Stimulated activated effector memory CD8-positive, alpha-beta T cell treated with anti-CD3 and anti-CD28 coated beads, Interleukin-12 subunit alpha, Interleukin-12 subunit beta, amount 100 ng/mL, for 72 hours (primary cell): ENCODE measurements around the gene CDCA5.
"Not testable (repeated sequence)": the region's sequence is repeated elsewhere in the genome, so short reads cannot be mapped to it uniquely, and the experiment has no call there.

Experiments
- ATAC-seq: fragments of 150-1000 bp; cut with Tn5 transposase; 2 replicates; pipeline ENCODE4 v1.10.0; 2021
- DNase-seq, 2 donors: peaks; one replicate each; pipeline ENCODE4 v3.0.0; 2021 to 2022; ENCODE audit warnings: low spot score in 2 of 2
- H3K27ac Mint-ChIP-seq: one replicate; pipeline ENCODE4 v1.8.0; 2022; ENCODE audit warnings: mild to moderate bottlenecking, mixed read lengths
- H3K36me3 Mint-ChIP-seq: one replicate; pipeline ENCODE4 v1.8.0; 2022; ENCODE audit warnings: mild to moderate bottlenecking, mixed read lengths
- H3K4me1 Mint-ChIP-seq: one replicate; pipeline ENCODE4 v1.8.0; 2022; ENCODE audit warnings: mixed read lengths
- H3K4me3 Mint-ChIP-seq: one replicate; pipeline ENCODE4 v1.8.0; 2022; ENCODE audit warnings: mild to moderate bottlenecking, mixed read lengths
- H3K9me3 Mint-ChIP-seq: one replicate; pipeline ENCODE4 v1.8.0; 2022; ENCODE audit warnings: mixed read lengths

CDCA5 gene

GRCh38 chr11:65124480-65125196 is 40.8 kb upstream of the CDCA5 start:
- H3K4me3 Mint-ChIP-seq, result peak overlapping the region; percentile 27
- H3K36me3 Mint-ChIP-seq, result peaks cover 90% of the 10 kb centered on the region
- no peaks in the 10 kb centered on the region for H3K9me3 Mint-ChIP-seq
- H3K27ac Mint-ChIP-seq, result peak overlapping the region; percentile 71
- DNase-seq, result no peak
- no peak for ATAC-seq
- peaks cover 33% of the 10 kb centered on the region for H3K4me1 Mint-ChIP-seq

DNA sequence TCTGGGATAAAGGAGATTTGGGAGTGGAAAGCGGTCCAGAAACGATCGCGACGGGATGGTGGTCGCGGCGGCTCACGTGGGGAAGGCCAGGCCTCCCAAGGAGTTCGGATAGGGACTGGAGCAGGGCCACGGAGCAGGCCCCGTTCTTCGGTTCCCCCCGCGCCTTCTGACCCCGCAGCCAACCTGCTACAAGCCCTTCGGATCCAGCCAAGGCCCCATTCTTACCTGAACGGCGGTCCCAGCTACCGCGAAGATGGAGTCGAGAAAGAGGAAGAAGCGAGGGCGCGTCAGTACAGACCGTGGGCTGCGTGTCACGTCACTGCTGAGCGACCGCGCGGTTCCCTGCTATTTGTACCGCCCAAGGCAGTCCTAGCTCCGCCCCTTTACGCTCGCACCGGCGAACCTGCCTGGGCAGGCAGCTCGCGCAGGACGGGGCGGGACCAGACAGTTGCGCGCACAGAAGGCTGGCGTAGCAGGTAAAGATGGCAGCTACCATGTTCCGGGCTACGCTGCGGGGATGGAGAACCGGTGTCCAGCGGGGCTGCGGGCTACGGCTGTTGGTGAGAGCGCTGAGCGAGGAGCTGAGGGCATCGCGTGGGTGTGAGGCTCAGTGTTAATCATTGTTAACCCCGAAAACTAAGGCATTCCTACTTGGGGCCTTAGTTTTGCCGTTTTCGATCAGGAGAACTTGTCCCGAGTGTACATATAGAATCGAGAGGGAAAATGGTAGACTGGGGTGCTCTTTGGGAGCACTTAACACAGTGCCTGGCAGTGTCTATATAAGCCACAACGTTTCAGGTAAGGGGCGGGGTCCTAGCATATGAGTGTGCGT is 38.2 kb upstream of the CDCA5 start, which contains the start of the genes FAU and MRPL49:
Gene FAU, minus strand, starts transcription at position 270 of the 832 bp plus-strand sequence. CDS start 321 bp downstream, outside the sequence.
Gene MRPL49, plus strand, starts transcription at position 457 of the 832 bp plus-strand sequence. Its CDS starts 26 bp downstream, at position 483.
- peaks cover 90% of the 10 kb centered on the region for H3K36me3 Mint-ChIP-seq
- DNase-seq (peak; percentile 96 to 98), ATAC-seq (peak; percentile 91)
- no peaks in the 10 kb centered on the region for H3K9me3 Mint-ChIP-seq
- H3K4me3 Mint-ChIP-seq, result peak within 1 kb of the TSS; percentile 99
- peak within 1 kb of the TSS; percentile 98 for H3K27ac Mint-ChIP-seq
- peaks cover 50% of the 10 kb centered on the region for H3K4me1 Mint-ChIP-seq

DNA sequence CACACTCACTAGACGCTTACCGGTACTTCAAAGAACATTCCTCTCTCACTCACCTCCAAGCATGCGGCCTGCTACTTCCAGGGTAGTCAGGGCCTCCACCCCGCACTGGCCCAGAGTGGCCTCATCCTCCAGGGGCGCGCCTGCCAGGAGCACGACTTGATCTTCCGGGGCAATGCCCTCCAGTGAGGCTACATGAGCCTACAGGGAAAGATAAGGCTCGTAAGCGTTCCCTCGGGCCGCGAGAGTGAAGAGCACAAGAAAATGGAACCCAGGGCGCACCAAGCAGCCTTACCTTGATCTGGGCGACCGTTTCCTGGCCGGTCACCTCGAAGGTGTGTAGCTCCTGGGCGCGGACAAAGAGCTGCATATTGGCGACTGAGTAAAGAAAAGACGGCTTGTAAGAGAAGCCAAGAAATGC is 37.6 kb upstream of the CDCA5 start:
- Mint-ChIP-seq H3K4me1 (peaks cover 50% of the 10 kb centered on the region), H3K36me3 (peaks cover 90% of the 10 kb centered on the region), H3K9me3 (no peaks in the 10 kb centered on the region), H3K27ac (peak overlapping the region; percentile 98), H3K4me3 (peak overlapping the region; percentile 99)
- ATAC-seq, result no peak
- DNase-seq, result peak in 1 of 2 donors; percentile 68

DNA sequence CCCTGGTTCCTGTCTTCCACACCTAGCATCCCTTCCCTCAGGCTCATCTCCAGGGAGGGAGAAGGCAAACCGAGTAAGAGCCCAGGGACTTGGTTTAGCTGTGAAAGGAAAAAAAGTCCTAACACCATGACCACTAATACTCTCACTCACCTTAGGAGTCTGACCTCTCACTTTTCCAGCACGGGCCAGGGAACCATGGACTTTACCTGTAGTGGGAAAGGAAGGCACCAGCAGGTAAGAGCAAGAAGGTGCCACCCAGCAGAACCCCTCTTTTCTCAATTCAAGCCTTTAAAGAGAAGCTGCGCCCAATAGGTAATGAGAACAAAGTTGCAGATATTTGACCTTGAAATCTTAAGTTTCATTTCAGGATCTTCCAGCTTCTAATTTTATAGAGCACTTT is 37.0 kb upstream of the CDCA5 start:
- peak overlapping the region; percentile 99 for H3K4me3 Mint-ChIP-seq
- H3K36me3 Mint-ChIP-seq, result peaks cover 90% of the 10 kb centered on the region
- ATAC-seq (no peak), DNase-seq (no peak)
- H3K27ac Mint-ChIP-seq, result peak overlapping the region; percentile 98
- no peaks in the 10 kb centered on the region for H3K9me3 Mint-ChIP-seq
- H3K4me1 Mint-ChIP-seq, result peaks cover 54% of the 10 kb centered on the region

GRCh38 chr11:65119670-65119995 is 35.8 kb upstream of the CDCA5 start:
- H3K4me1 Mint-ChIP-seq, result peaks cover 61% of the 10 kb centered on the region
- H3K27ac Mint-ChIP-seq, result peak overlapping the region; percentile 9
- DNase-seq (no peak), ATAC-seq (no peak)
- no peaks in the 10 kb centered on the region for H3K9me3 Mint-ChIP-seq
- no peak overlapping the region for H3K4me3 Mint-ChIP-seq
- peaks cover 81% of the 10 kb centered on the region for H3K36me3 Mint-ChIP-seq

DNA sequence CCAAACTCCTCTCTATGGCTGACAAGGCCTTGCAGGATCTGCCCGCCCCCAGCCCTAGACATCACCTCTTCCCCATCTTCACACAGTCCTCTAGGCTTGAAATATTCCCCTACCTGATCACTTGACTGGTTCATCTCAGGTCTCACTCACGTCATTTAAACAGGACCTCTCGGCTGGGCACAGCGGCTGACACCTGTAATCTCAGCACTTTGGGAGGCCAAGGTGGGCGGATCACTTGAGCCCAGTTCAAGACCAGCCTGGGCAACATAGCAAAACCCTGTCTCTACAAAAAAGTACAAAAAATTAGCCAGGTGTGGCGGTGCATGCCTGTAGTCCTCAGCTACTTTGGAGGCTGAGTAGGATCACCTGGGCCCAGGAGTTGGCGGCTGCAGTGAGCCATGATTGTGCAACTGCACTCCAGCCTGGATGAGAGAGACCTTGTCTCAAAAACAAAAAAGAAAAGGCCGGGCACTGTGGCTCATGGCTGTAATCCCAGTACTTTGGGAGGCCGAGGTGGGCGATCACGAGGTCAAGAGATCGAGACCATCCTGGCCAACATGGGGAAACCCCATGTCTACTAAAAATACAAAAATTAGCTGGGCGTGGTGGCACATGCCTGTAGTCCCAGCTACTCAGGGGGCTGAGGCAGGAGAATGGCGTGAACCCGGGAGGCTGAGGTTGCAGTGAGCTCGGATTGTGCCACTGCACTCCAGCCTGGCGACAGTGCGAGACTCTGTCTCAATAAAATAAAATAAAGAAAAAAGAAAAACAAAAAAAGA is 35.2 kb upstream of the CDCA5 start:
- Mint-ChIP-seq H3K27ac (peak overlapping the region; percentile 9), H3K4me1 (peaks cover 56% of the 10 kb centered on the region), H3K36me3 (peaks cover 81% of the 10 kb centered on the region)
- ATAC-seq, H3K4me3 Mint-ChIP-seq, DNase-seq, H3K9me3 Mint-ChIP-seq: not testable (repeated sequence)

GRCh38 chr11:65118097-65118837 is 34.4 kb upstream of the CDCA5 start:
- DNase-seq (no peak), ATAC-seq (no peak)
- peak overlapping the region; percentile 93 for H3K27ac Mint-ChIP-seq
- peaks cover 81% of the 10 kb centered on the region for H3K36me3 Mint-ChIP-seq
- H3K9me3 Mint-ChIP-seq, result no peaks in the 10 kb centered on the region
- peaks cover 58% of the 10 kb centered on the region for H3K4me1 Mint-ChIP-seq
- peak overlapping the region; percentile 80 for H3K4me3 Mint-ChIP-seq

DNA sequence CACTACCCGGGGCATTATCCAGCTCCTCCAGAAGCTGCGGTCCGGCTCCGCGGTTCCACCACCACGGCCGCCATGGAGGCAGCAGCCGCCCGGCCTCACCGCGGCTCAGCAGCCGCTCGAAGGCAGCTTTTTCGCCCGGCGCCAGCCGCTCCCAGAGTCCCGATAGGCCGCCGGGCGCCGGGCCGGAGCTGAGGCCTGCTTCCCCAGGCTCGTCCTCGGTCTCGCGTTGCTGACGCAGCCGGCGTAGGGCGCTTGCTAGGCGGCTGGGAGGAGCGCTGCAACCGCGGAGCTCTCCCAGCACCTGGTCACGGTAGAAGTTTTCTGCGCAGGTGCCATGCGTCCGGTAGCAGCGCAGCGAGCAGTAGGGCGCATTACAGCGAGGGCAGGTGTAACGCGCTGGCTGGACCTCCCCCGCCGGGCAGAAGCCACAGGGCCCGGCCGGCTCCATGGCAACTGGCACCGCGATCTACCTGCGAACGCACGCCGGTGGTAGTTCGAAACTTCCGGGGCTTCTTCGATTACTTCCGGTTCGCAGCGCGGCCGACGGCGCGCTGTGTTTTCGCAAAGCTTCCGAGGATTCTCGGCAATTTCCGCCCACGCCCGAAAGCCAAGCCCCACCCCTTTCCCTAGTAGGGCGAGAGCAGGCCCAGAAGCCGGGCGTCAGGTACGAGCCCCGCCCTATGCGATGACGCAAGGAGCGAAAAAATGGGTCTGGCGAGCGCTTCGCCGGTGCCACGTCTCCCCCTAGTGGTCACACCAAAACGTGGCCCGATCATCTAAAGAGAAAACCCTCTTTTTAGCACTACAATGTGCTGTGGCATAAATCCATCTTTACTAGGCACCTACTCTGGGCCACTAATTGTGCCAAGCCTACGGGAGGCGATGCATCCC is 33.6 kb upstream of the CDCA5 start, which contains the start of gene ZNHIT2:
Gene ZNHIT2, minus strand, starts transcription at position 496 of the 891 bp plus-strand sequence. Its CDS starts 48 bp downstream, at position 448.
- H3K9me3 Mint-ChIP-seq, result no peaks in the 10 kb centered on the region
- peaks cover 66% of the 10 kb centered on the region for H3K4me1 Mint-ChIP-seq
- H3K27ac Mint-ChIP-seq, result peak within 1 kb of the TSS; percentile 93
- DNase-seq (peak; percentile 99 to 100), ATAC-seq (peak; percentile 72)
- peaks cover 86% of the 10 kb centered on the region for H3K36me3 Mint-ChIP-seq
- H3K4me3 Mint-ChIP-seq, result peak within 1 kb of the TSS; percentile 80

- ATAC-seq, result peak; percentile 52
- H3K4me3 Mint-ChIP-seq, result peak overlapping the region; percentile 80
- peaks cover 65% of the 10 kb centered on the region for H3K4me1 Mint-ChIP-seq
- H3K27ac Mint-ChIP-seq, result peak overlapping the region; percentile 93
- H3K9me3 Mint-ChIP-seq, result no peaks in the 10 kb centered on the region
- peak; percentile 44 to 76 for DNase-seq
- peaks cover 84% of the 10 kb centered on the region for H3K36me3 Mint-ChIP-seq
Observed at GRCh38 chr11:65116370-65117205, 32.7 kb upstream of the CDCA5 start.

DNA sequence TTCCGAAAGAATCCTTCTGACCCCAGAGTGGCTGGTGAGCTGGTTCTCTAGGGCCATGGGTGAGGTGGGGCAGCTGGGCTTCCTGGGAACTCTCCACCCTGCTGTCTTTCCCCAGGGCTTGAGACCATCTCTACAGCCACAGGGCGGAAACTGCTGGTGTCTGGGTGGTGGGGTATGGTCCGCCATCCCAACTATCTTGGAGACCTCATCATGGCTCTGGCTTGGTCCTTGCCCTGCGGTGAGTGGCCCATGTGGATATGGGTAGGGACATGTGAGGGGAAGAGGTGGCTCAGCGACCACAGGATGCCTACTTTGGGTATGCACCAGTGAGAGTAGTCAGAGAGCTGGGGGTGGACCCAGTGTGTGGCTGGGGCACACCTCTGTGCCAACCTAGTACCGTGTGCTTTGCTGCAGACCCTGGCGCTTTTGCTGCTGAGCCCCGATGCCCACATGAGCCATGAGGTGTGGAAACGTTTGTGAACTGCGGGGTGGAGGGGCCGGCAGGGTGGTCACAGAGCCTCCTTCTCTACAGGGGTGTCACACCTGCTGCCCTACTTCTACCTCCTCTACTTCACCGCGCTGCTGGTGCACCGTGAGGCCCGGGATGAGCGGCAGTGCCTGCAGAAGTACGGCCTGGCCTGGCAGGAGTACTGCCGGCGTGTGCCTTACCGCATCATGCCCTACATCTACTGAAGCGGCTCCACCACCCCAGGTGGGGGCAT is 31.7 kb upstream of the CDCA5 start:
- peak overlapping the region; percentile 80 for H3K4me3 Mint-ChIP-seq
- H3K4me1 Mint-ChIP-seq, result peaks cover 65% of the 10 kb centered on the region
- H3K27ac Mint-ChIP-seq, result peak overlapping the region; percentile 67
- DNase-seq, result no peak
- peaks cover 84% of the 10 kb centered on the region for H3K36me3 Mint-ChIP-seq
- no peak for ATAC-seq
- no peaks in the 10 kb centered on the region for H3K9me3 Mint-ChIP-seq

DNA sequence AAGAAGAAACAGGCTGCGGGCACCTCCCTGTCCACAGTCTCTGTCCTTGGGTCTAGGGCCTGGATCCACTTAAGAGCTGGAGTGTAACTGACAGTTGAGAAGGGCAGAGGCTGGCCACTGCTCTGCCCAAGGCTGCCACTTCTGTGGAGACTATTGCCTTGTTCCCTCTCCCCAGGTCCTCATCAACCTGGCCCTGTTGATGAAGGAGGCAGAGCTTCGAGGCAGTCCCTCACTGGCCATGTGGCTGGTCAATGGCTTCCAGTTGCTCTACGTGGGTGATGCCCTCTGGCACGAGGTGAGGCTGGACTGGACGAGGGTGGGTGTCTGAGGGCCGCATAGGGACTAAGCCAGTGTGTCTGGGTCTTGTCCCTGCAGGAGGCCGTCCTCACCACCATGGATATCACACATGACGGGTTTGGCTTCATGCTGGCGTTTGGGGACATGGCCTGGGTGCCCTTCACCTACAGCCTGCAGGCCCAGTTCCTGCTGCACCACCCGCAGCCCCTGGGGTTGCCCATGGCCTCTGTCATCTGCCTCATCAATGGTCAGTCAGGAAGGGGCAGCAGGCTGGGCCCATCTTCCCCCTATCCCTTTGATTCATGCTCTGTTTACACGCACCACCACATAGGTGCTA is 30.8 kb upstream of the CDCA5 start:
- peak overlapping the region; percentile 97 for H3K4me3 Mint-ChIP-seq

DNA sequence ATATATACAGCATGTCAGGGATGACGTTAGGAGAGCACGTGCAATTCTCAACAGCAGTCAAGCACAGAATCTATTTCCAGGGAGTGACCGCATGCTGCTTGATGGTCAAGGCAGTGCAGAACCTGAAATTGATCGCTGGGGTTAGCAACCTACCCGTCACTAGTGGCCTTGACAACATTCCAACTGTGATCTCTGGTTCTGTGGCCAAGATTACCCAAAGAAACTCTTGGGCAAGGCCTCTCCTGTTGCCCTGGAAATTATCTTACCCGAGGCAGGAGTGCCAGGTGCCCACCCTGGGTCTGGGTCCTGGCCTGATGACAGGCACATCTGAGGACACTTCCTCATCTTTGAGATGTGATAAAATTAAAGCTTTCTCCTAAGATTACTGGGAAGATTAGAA is 30.0 kb upstream of the CDCA5 start:
- H3K4me3 Mint-ChIP-seq, result peak overlapping the region; percentile 97
- H3K27ac Mint-ChIP-seq, result peak overlapping the region; percentile 95
- H3K9me3 Mint-ChIP-seq, result no peaks in the 10 kb centered on the region
- peaks cover 84% of the 10 kb centered on the region for H3K36me3 Mint-ChIP-seq
- no peak for ATAC-seq
- DNase-seq, result no peak
- peaks cover 61% of the 10 kb centered on the region for H3K4me1 Mint-ChIP-seq

More for the DNA sequence above, 30.8 kb upstream of the CDCA5 start:
- peaks cover 84% of the 10 kb centered on the region for H3K36me3 Mint-ChIP-seq
- no peaks in the 10 kb centered on the region for H3K9me3 Mint-ChIP-seq
- DNase-seq, result no peak
- peaks cover 65% of the 10 kb centered on the region for H3K4me1 Mint-ChIP-seq
- peak overlapping the region; percentile 95 for H3K27ac Mint-ChIP-seq
- no peak for ATAC-seq
